NCI-H1048 (cell line): ENCODE data around the gene CHST15.

ENCODE experiments used
- DNase-seq: peaks from one replicate; lab custom pipeline; 2025; lab: John Stamatoyannopoulos, UW

Gene CHST15

GRCh38 chr10:123997486-123998196 lies 95.8 kb downstream of the CHST15 start:
- no peak for DNase-seq

- no peak for DNase-seq
These were observed 96.4 kb downstream of the CHST15 start for GRCh38 chr10:123997013-123997412.

- no peak for DNase-seq
These were observed 97.1 kb downstream of the CHST15 start for GRCh38 chr10:123996302-123996701.

- no peak for DNase-seq
These were observed 97.8 kb downstream of the CHST15 start for GRCh38 chr10:123995461-123996131.

GRCh38 chr10:123995082-123995460 lies 98.3 kb downstream of the CHST15 start:
- no peak for DNase-seq

GRCh38 chr10:123994417-123995081 lies 98.8 kb downstream of the CHST15 start:
- peak; percentile 57 for DNase-seq

GRCh38 chr10:123993534-123994416 lies 99.6 kb downstream of the CHST15 start:
- DNase-seq: no peak

- no peak for DNase-seq
These were observed 101.5 kb downstream of the CHST15 start for GRCh38 chr10:123991611-123992570.

GRCh38 chr10:123990889-123991288 lies 102.5 kb downstream of the CHST15 start:
- no peak for DNase-seq

GRCh38 chr10:123988694-123989093 lies 104.7 kb downstream of the CHST15 start:
- no peak for DNase-seq

GRCh38 chr10:123986736-123987135 lies 106.7 kb downstream of the CHST15 start:
- no peak for DNase-seq

- no peak for DNase-seq
These were observed 119.0 kb downstream of the CHST15 start for GRCh38 chr10:123974406-123974805.

GRCh38 chr10:123972481-123973401 lies 120.7 kb downstream of the CHST15 start:
- no peak for DNase-seq

- no peak for DNase-seq
These were observed 122.5 kb downstream of the CHST15 start for GRCh38 chr10:123970927-123971286.

- no peak for DNase-seq
These were observed 123.0 kb downstream of the CHST15 start for GRCh38 chr10:123970207-123970926.

GRCh38 chr10:123967626-123968243 lies 125.7 kb downstream of the CHST15 start:
- peak; percentile 9 for DNase-seq

GRCh38 chr10:123966896-123967231 lies 126.5 kb downstream of the CHST15 start:
- no peak for DNase-seq

GRCh38 chr10:123965973-123966895 lies 127.2 kb downstream of the CHST15 start:
- DNase-seq: no peak
